Central memory CD4-positive, alpha-beta T cell (primary cell): Measurements from ENCODE around the gene EXOC2.

Experiments
- DNase-seq: peaks from one replicate; pipeline ENCODE4 v3.0.0; 2022

The EXOC2 gene

DNA sequence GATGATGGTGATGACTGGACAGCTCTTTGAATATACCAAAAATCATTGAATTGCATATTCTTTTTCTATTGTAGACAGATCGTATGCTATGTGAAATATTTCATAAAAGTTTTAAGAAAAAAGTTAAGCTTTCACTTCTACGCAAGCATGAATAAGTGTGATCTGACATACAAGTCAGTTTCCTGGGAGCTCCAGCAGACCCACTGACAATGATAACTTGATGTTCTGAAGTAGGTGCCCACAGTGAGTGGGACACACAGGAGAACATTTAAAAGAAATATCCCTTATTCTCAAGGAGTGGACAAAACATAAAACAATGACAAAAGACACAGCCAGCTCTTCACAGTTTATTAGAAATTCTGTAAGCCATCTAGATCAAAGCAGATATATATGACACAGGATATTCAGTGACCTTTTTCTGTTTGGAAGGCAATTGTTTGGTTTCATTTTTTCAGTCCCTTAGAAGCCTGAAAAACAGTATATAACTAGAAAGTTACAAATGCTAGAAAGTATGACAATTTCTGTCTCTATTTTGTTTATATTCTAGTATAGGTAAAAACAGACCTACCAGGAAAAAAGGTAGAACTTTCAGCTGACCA is 200.0 kb downstream of the EXOC2 start:
- no peak for DNase-seq

DNA sequence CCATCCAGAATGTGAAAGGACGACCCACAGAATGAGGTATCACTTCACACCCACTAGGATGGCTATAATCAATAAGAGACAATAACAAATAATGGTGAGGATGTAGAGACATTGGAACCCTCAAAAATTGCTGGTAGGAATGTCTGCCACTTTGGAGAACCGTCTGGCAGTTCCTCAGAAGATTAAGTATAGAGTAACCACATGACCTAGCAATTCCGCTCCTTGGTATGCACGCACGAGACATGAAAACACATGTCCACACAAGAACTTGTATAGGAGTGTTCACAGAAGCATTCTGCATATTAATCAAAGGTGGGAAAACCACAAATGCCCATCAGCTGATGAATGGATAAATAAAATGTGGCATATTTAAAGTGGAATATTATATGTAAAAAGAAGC is 200.8 kb downstream of the EXOC2 start:
- DNase-seq = no peak

- peak; percentile 52 for DNase-seq
These were observed 201.7 kb downstream of the EXOC2 start for GRCh38 chr6:491233-491632.

DNA sequence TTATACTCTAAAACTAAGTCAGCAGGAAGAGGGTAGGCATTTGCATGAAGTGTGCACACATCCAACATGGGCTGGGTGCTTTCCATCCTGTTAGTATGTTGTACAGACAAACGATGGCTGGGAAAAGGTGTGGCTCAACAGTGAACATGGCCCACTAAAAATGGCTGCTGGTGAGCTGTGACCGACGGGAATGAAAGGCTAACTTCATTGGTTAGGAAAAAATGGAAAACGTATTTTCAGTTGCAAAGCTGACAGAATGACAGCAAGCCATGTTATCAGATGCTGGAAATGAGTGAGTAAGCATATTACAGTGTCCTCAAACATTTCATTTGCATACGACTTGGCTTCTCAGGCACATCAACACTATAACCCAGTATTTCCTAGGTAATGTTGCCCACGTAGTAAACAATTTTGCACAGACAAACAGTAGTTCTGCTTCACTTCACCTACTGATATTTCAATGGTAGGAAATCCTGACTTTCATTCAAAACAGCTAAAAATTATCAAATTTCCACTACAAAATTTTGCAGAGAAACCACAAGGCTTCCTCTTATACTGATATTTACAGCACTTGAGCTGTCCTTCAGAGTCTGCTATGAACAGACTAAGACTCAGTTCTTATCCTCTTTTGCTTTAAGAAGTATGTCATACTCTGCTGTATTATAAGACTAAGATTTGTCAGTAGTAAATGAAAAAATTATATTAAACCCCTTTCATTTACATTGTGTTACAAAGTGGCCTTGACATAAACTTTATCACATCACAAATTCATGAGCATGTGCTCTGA is 202.5 kb downstream of the EXOC2 start:
- no peak for DNase-seq

- DNase-seq = no peak
These were observed 203.2 kb downstream of the EXOC2 start for GRCh38 chr6:489762-490161.

DNA sequence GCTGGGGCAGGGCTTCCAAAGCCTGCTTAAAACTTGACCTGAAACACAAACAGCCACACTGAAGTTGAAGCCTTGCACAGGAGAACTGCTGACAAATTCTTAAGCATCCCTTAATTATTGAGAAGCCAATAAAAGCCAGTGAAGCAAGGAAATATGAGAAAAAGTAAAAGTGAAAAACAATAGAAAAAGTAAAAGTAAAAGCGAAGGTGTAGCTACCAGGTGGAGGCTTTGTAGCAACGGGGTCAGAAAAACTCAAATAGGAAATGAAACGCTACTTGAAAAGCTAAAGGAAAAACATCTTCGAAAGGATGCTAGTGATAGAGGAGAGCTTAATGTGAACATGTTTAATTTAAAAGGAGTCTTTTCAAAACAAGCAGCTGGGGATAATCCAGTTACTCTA is 203.9 kb downstream of the EXOC2 start:
- DNase-seq = no peak

DNA sequence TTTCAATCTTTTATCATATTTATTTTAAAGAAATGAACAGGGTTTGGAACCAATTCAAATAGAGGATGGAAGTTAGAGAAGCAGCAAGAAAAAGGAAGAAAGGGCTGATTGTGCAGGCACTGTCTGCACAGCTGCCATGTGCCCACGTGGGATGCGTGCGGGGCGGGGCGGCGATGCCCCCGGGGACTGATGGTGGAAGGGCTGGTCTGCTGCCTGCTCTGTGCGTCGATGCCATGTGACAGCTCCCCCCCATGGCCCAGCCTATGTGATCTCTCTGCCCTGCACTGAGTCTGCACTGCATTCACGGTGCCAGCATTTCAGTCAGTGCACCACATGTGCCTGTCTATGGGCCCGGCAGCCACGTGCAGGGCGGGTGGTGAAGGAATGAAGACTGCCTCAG is 205.0 kb downstream of the EXOC2 start:
- DNase-seq = no peak

- no peak for DNase-seq
These were observed 207.2 kb downstream of the EXOC2 start for GRCh38 chr6:485655-486170.

GRCh38 chr6:484746-485145 is 208.2 kb downstream of the EXOC2 start:
- DNase-seq = no peak

DNA sequence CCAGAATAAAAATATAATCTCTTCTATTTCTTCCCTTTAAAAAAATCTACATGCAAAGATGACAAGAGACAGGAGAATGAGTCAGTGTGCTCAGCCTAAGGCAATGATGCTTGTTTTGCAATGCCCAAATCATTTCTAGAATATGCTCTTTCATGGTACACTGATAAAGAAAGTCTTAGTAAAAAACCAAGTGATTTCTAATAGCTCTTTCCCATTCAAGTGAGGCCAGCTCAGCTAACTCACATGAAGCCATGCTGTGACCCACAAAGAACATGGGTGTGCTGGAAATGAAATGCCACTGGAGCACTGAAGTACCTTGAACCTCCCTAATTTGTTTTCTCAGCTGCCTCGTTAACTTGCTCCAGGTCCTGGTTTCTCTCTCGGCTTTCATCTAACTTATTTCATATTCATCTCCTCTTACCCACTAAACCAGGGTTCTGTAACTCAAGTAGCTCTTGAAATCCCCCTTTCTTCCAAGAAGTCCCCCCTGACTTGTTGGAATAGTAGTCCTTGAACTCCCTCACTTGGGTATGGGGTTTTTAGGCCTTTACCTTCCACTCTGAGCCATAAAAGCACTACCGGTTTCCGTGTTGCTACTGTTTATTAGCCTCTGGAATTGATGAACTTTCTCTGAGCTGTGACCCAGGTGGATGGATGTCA is 208.7 kb downstream of the EXOC2 start:
- no peak for DNase-seq

DNA sequence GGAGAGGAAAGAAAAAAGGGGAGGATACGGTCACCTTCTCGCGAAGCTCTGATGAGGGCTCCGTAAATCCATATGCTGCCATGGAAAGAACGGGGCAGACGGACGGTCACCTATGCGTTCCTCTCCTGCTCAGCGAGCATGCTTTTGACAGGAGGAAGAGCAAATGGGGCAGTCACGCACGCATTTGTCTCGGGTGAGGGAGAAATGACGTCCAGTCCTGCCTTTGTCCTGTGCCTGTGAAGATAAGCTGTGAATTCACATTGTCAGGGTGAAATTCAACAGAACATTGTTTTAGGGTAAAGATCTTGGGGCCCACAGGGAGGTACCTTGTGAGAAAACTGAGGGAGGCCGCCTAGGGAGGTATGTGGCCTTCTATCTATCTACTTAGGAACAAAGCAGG is 217.6 kb downstream of the EXOC2 start:
- no peak for DNase-seq

DNA sequence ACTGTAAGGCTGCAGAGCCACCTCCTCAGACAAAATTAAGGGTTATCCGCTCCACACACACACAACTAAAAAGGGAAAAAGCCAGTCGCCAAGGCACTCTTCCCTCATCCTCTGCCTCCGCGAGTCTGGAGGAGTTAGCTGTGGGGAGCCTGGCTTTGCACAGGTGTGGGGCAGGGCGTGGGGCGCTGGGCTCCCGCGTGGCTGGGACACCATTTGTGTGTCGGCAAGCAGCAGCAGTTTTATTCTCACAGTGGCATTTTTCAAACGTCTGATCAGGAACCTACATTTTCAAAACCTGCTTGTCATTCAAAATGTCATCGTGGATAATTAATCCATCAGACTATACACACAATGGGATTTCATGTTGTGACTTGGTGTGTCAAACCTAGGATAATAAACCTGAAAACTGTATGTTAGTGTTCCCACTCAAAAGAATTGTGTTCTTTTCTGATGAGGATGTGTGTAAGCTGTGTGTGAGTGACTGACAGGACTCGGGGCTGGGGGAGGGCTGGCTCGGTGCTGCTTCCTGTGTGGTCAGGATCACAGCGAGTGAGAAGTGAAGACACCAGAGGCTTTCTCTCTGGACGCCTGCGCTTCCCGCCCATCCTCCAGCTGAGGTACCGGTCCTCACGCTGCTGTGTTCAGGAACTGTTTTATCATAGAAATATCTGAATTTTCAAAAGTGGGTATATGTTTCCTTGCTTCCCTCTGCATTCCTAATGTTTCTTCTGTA is 218.3 kb downstream of the EXOC2 start:
- peak; percentile 65 for DNase-seq

DNA sequence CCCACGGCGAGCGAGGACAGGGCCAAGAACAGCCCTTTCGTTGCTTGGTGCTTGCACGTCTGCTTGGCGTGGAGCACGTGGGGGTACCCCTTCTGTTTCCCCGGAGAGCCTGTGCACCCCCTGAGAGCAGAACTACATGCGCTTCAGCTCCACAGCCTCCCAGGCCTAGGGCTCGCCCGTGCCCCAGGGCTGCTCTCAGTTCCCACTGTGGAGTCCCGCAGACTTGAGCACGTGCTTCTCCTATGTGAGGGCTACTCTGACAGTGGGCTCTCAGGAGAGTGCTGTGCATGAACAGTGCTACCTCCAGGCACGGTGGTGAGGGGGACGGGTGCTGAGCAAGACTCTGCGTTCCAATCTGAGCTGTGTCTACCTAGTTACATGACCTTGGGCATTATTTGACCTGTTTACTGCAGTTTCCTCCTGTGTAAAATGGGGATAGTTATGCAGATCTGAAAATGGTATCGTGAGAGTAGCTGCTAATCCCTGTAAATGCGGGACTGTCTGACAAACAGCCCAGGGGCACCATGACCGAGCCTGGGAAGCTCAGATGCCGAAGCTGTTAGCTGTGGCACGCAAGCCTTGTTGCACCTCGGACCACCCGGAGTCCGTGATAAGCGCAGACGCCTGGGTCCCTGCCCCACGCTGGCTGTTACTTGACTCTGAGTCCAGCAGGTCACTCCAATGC is 219.0 kb downstream of the EXOC2 start:
- no peak for DNase-seq

- no peak for DNase-seq
These were observed 219.6 kb downstream of the EXOC2 start for GRCh38 chr6:473356-473755.

DNA sequence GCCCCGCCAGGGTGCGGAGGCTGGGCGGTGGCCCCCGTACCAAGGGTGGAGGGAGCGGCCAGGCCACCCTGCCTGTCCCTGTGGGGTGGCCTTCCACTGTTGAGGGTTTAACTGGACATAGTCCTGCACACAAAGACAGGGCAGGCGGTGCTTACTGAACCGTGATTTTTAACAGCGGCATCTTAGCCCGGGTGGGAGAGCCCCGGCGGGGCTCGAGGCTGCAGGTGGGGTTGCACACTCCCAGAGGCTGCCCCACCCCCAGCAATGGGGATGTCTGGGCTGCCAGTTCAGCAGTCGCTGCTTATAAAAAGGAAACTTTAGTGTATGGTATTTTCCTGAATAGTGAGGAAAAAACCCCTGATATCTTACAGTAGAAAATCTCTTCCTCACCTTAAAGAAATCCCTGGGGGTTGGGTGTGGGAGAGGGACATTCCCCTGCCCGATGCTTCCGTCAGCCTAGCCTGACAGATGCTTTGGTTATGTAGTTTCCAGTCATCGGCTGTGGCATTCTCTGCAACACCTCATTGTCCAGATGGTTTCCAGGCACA is 222.0 kb downstream of the EXOC2 start:
- DNase-seq = no peak

DNA sequence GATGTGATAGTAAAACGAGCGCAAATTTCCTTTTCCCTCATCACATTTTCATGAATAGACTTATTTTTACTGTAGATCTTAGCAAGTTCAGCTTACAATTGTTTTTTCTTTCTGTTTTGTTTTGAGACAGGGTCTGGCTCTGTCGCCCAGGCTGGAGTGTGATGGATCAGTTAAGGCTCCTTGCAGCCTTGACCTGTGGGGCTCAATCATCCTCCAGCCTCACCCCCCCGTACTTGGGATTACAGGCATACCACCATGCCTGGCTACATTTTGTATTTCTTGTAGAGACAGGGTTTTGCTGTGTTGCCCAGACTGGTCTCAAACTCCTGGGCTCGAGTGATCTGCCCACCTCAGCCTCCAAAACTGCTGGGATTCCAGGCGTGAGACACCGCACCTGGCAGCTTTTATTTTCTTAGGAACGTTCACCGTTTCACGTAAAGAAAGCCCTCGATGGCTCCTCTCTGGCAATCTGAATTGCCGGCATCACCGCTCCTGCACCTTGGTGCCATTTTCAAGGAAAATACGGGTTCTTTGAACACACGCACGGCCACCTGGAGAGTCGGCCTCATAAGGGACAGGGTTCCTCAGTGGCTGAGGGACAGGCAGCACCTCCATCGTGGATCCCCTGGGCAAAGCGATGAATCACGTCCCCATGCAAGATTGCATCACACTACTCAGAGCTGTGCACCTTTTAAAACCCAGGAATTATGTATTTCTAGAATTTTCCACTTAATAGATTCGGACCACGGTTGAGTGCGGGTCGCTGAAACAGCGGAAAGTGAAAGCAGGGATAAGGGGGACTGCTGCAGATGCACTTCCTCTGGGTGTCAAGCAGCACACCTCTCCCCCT is 222.7 kb downstream of the EXOC2 start:
- DNase-seq = no peak

DNA sequence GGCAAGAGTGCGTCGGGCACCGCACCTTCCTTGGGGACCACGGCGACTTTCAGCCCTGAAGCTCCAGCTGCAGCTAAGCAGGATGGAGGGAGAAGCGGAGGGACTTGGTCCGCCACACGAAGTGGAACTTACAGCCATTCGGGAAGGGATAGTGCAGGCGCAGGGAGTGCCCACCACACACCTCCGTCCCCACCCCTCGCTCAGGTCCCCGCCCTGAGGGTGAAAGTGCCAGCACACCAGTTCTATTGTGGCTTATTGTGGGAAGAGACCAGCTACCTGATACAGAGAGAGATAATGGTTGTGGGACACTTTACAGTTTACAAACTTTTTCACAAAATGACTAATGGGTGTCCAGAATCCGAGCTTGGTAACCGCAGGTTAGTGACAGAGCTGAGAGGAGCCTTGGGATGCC is 225.3 kb downstream of the EXOC2 start:
- DNase-seq = no peak

DNA sequence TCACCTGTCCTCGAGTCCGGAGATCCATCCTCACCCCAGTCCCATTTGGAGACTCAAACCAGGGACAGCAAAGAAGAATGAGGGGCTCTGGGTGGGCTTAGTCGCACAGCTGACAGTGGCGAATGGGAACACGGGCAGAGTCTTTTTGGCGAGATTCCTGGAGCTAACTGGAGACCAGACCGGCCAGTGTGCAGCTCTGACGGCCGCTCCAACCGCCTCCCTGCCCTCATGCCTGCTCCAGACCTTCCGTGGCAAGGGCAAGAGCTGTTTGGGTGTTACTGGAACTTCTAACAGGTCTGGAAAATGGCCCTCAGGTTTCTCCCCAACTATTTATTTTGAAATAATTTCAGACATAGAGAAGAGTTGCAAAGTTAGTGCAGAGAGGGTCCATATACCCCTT is 225.8 kb downstream of the EXOC2 start:
- no peak for DNase-seq

DNA sequence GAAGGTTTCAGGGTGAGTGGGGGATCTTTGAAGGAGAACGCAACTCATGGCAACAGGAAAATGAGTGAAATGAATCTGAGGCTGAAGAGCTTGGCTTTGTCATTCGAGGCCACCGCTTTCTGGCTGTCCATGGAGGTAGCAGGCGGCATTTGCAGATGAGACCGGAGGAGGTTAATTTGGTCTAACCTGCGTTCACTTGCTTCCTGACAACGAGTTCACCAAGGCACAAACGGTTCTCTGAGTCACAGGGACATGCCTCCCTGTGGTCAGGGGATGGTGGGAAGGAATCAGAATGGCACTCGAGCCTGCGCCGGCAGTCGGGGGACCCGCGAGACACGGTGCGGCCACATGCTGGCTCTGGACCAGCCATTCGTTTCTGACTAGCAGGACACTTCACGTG is 226.4 kb downstream of the EXOC2 start:
- no peak for DNase-seq

GRCh38 chr6:465531-466348 is 227.2 kb downstream of the EXOC2 start:
- DNase-seq = no peak
